ENCODE results near the gene GPR161. TPM values are rescaled to one million over a fixed set of nuclear protein-coding genes. Genes with fewer than 3 reads are reported as not detected.

The GPR161 gene
- total RNA-seq, 1 donor from 2014 or later = 0.04 TPM

DNA sequence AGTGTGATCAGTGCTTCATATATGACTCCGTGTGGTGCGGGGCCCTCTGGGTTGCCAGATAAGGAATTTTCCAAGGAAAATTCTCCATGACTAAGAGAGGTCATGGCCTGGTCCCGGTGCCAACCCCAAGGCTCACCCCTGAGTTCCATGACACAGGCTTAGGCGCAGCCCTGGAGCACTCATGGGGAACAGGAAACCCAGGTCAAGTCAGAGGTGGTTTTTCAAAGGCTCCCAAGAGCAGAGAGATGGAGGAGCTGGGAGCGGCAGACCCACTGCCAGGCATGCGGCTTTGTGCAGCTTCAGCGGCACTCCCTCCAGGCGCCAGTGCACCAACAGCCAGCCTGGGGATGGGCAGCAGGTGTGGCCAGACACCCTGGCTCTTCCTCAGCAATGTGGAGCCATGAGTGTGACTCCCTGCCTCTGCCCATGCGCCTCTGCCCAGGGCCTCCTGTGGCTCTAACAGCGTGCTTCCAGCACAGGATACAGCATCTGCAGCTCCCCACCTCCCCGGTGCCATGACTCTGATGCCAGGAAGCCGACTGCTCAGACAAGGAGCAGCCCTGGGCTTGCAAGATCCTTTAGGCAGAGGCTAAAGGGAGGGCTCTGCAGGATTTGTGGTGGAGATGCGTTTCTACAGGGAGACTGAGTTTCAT is 47.3 kb downstream of the GPR161 start:
- Mint-ChIP-seq H3K4me1 (no peaks in the 10 kb centered on the region), H3K9me3 (no peaks in the 10 kb centered on the region), H3K27me3 (peaks cover 5% of the 10 kb centered on the region), H3K36me3 (ENCODE audit: low read depth) (no peaks in the 10 kb centered on the region), H3K27ac (no peak overlapping the region), H3K4me3 (no peak overlapping the region)
- no peak for DNase-seq
- POLR2A ChIA-PET = no interaction called here
- TF ChIP-seq, protein P1, sequence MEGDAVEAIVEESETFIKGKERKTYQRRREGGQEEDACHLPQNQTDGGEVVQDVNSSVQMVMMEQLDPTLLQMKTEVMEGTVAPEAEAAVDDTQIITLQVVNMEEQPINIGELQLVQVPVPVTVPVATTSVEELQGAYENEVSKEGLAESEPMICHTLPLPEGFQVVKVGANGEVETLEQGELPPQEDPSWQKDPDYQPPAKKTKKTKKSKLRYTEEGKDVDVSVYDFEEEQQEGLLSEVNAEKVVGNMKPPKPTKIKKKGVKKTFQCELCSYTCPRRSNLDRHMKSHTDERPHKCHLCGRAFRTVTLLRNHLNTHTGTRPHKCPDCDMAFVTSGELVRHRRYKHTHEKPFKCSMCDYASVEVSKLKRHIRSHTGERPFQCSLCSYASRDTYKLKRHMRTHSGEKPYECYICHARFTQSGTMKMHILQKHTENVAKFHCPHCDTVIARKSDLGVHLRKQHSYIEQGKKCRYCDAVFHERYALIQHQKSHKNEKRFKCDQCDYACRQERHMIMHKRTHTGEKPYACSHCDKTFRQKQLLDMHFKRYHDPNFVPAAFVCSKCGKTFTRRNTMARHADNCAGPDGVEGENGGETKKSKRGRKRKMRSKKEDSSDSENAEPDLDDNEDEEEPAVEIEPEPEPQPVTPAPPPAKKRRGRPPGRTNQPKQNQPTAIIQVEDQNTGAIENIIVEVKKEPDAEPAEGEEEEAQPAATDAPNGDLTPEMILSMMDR (IDR thresholded peaks at IDR 0.05) = no peak
- no peak for ATAC-seq (ENCODE audit: low read depth)
- intact Hi-C loops (cut with micrococcal nuclease) = no loop called here
- CTCF ChIA-PET = no interaction called here

DNA sequence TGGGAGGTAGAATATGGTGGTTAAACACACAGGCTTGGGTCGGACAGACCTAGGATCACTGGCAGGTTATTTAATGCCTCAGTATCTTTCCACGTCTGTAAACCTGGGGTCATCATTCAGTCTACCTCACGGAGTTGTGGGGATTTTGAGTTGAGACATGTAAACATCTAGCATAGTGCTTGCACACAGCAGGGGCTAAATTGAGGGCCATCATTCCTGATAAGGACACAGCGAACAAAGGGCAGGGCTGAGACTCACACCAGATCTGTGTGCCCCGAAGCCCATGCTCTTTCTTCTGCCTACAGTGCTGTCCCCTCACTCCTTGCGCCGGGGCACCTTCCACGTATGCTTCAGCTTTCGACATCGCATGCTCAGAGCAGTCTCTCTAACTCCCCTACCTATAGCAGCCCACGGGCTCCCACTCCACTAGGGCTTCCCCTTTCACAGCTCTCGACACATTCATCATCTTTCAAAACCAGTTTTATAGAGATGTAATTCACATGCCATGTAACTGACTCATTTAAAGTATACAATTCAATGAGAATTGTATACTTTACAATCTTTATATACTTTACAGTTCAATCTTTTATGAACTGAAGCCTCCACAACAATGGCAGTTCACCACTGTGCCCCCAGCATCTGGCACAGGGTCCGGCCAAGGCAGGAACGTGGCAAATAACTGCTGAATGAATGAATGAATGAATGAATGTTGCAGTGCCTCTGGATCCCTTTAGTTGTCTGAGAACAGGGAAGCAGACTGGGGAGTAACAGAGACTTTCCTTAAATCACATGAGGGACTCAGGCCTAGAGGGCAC is 48.0 kb downstream of the GPR161 start:
- no peaks in the 10 kb centered on the region for H3K9me3 Mint-ChIP-seq
- H3K36me3 Mint-ChIP-seq (ENCODE audit: low read depth) = no peaks in the 10 kb centered on the region
- ChIA-PET POLR2A (no interaction called here), CTCF (interaction anchor here (1.2 to 1.3 kb wide), 2 partner anchors 11 to 57 kb away, joined by 3 read pairs; no protein-coding TSS in a partner anchor)
- H3K4me1 Mint-ChIP-seq = no peaks in the 10 kb centered on the region
- intact Hi-C loops (cut with micrococcal nuclease) = no loop called here
- TF ChIP-seq, protein P1 (IDR thresholded peaks at IDR 0.05) = no peak
- H3K4me3 Mint-ChIP-seq = no peak overlapping the region
- no peak for DNase-seq
- ATAC-seq (ENCODE audit: low read depth) = no peak
- H3K27me3 Mint-ChIP-seq = peaks cover 5% of the 10 kb centered on the region
- no peak overlapping the region for H3K27ac Mint-ChIP-seq

DNA sequence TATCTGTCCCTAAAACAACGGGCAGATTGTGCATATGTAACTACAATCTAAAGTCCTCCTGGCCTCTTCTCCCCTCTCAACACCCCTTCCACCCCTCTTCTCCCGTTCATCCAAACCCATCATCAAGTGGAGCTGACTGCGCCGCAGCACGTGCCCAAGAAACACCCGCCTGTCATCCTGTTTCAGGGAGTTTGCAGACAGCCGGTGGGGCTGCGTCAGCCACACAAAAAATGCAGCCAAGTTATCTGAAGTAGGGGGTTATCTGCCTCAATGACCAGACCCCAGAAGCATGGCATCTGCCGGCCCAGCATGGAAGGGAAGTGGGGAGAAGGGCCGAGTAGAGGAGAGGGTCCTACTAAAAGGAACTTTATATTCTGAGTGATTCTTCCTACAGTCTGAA is 49.0 kb downstream of the GPR161 start:
- Mint-ChIP-seq H3K36me3 (ENCODE audit: low read depth) (no peaks in the 10 kb centered on the region), H3K4me1 (no peaks in the 10 kb centered on the region), H3K9me3 (no peaks in the 10 kb centered on the region), H3K27me3 (peaks cover 5% of the 10 kb centered on the region), H3K27ac (no peak overlapping the region), H3K4me3 (no peak overlapping the region)
- intact Hi-C loops (cut with micrococcal nuclease) = no loop called here
- ATAC-seq (ENCODE audit: low read depth) = no peak
- CTCF ChIA-PET = interaction anchor here (1.2 to 1.3 kb wide), 2 partner anchors 10 to 58 kb away, joined by 3 read pairs; no protein-coding TSS in a partner anchor
- no peak for DNase-seq
- TF ChIP-seq, protein P1 (IDR thresholded peaks at IDR 0.05) = no peak
- POLR2A ChIA-PET = no interaction called here

DNA sequence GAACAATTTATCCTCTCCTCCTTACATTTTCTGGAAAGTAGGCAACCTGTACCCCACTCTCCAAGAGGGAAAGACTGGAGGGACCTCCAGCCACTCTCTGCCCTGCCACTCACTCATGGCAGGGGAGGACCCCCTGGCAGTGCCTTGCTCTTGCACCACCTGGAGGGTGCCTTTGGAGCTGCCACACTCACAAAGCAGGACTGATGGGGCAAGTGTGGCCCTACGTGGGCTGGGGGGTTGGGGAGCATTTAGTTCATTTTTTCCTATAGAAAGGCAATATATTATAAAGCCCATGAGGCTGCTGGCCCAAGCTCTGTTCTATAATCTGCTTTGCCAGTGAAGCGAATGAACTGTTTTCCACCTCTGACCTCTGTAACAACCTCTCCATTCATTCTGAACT is 50.3 kb downstream of the GPR161 start:
- Mint-ChIP-seq H3K27me3 (peaks cover 5% of the 10 kb centered on the region), H3K9me3 (no peaks in the 10 kb centered on the region), H3K4me1 (no peaks in the 10 kb centered on the region), H3K27ac (no peak overlapping the region), H3K4me3 (no peak overlapping the region), H3K36me3 (ENCODE audit: low read depth) (no peaks in the 10 kb centered on the region)
- POLR2A ChIA-PET = no interaction called here
- ATAC-seq (ENCODE audit: low read depth) (no peak), DNase-seq (no peak)
- intact Hi-C loops (cut with micrococcal nuclease) = no loop called here
- TF ChIP-seq, protein P1 (IDR thresholded peaks at IDR 0.05) = no peak
- CTCF ChIA-PET = no interaction called here

DNA sequence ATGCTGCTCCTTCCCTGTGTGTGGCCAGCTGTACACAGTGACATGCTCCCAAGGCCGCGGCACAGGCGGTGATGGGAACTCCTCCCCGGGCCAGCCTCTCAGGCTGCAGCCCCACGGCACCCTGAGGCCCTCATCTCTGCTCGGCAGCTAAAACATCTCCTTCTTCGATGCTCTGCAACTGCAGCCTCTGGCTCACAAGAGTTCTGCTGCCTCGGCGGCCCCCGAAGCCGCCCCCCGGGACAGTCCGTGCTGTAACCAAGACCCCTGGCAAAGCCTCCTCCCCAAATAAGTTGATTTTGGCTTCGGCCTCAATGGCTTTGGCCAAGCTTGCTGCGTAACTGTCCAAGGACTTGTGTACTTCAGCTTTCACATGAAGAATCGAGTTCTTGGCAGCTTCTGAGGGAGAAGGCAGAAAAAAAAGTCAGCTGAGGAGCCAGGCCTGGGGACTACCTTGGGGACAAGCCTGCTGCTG is 51.3 kb downstream of the GPR161 start:
- Mint-ChIP-seq H3K9me3 (no peaks in the 10 kb centered on the region), H3K27me3 (peaks cover 5% of the 10 kb centered on the region), H3K4me1 (no peaks in the 10 kb centered on the region), H3K4me3 (no peak overlapping the region), H3K27ac (no peak overlapping the region), H3K36me3 (ENCODE audit: low read depth) (no peaks in the 10 kb centered on the region)
- intact Hi-C loops (cut with micrococcal nuclease) = loop anchor here (2.0 kb wide), 1 partner anchor 59 kb away; no protein-coding TSS in a partner anchor
- POLR2A ChIA-PET = no interaction called here
- TF ChIP-seq, protein P1 (IDR thresholded peaks at IDR 0.05) = no peak
- ATAC-seq (ENCODE audit: low read depth) (no peak), DNase-seq (no peak)
- CTCF ChIA-PET = interaction anchor here (0.7 to 1.0 kb wide), 2 partner anchors 9 to 1348 kb away, joined by 3 read pairs; no protein-coding TSS in a partner anchor
